Measurements from ENCODE around the gene TMEM178B. TPM values are rescaled to one million over a fixed set of nuclear protein-coding genes. Genes with fewer than 3 reads are reported as not detected.

TMEM178B gene
- total and polyA plus RNA-seq, 2 experiments from 2014 or later = 0.24 to 0.30 TPM

DNA sequence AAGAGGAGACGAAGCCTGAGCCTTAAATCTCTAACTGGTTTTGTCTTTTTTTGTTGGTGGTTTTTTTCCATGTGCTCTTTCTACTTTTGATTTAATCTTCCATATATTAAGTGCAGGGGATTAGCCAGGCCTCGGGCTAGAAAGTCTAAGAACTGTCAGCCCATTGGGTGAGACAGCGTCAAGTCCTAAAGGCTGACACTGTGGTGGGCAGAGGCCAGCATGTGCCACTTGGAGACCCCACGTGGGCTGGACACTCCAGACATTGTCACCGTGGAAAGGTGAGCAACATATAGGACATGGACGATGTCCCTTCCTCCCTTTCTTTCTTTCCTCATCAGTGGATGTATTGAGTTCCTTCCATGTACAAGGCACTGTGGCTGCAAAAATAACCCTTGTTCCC, 129.3 kb downstream of the TMEM178B start:
- Histone ChIP-seq H3K4me1 (ENCODE audit: insufficient read depth) (no peaks in the 10 kb centered on the region), H3K9me3 (ENCODE audit: low read depth) (no peaks in the 10 kb centered on the region), H3K27ac (no peak overlapping the region), H2AFZ (no peak overlapping the region), H3K27me3 (no peaks in the 10 kb centered on the region), H3K79me2 (no peaks in the 10 kb centered on the region), H3K36me3 (replicated peaks; ENCODE audit: insufficient read depth, low read depth) (no peaks in the 10 kb centered on the region), H3K4me2 (no peak overlapping the region), H3K4me3 (no peak overlapping the region), H3K9me2 (replicated peaks; ENCODE audit: insufficient read depth) (no peaks in the 10 kb centered on the region), H4K20me1 (ENCODE audit: insufficient read depth, poor library complexity, severe bottlenecking) (no peaks in the 10 kb centered on the region)
- WGBS (ENCODE audit: low lambda C conversion rate, missing lambda C conversion rate) = 91% methylated on average over 6 of the region's 6 CpGs
- DNase-seq (ENCODE audit: low spot score) = no peak
- TF ChIP-seq EZH2phosphoT487 (IDR thresholded peaks at IDR 0.05; ENCODE audit: low read depth, severe bottlenecking, unreplicated experiment) (no peak), EZH2 (IDR thresholded peaks at IDR 0.05; ENCODE audit: borderline replicate concordance) (no peak)
- TF ChIP-seq, protein P1, sequence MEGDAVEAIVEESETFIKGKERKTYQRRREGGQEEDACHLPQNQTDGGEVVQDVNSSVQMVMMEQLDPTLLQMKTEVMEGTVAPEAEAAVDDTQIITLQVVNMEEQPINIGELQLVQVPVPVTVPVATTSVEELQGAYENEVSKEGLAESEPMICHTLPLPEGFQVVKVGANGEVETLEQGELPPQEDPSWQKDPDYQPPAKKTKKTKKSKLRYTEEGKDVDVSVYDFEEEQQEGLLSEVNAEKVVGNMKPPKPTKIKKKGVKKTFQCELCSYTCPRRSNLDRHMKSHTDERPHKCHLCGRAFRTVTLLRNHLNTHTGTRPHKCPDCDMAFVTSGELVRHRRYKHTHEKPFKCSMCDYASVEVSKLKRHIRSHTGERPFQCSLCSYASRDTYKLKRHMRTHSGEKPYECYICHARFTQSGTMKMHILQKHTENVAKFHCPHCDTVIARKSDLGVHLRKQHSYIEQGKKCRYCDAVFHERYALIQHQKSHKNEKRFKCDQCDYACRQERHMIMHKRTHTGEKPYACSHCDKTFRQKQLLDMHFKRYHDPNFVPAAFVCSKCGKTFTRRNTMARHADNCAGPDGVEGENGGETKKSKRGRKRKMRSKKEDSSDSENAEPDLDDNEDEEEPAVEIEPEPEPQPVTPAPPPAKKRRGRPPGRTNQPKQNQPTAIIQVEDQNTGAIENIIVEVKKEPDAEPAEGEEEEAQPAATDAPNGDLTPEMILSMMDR (IDR thresholded peaks at IDR 0.05; ENCODE audit: poor library complexity) = no peak

DNA sequence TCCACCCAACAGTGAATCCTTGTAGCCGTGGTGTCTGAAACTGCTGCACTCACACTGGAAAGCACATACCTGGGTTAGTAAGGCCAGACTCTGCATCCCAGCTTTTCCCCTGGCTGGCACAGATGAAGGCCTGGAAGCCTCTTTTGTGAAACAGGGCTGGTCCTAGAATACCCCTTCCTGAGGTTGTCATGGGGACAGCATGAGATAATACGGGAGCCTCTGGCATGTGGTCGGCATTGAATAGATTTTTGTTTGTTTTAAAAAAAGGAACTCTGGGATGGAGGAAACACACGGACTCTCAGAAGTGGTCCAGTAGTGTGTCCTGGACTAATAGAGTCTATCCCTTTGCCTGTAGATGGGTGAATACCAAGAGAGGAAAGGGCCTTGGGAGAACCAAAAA, 129.7 kb downstream of the TMEM178B start:
- no peaks in the 10 kb centered on the region for H3K9me2 ChIP-seq (replicated peaks; ENCODE audit: insufficient read depth)
- H3K27me3 ChIP-seq = no peaks in the 10 kb centered on the region
- H3K36me3 ChIP-seq (replicated peaks; ENCODE audit: insufficient read depth, low read depth) = no peaks in the 10 kb centered on the region
- no peaks in the 10 kb centered on the region for H3K79me2 ChIP-seq
- H3K4me1 ChIP-seq (ENCODE audit: insufficient read depth) = no peaks in the 10 kb centered on the region
- H3K4me3 ChIP-seq = no peak overlapping the region
- H3K9me3 ChIP-seq (ENCODE audit: low read depth) = no peaks in the 10 kb centered on the region
- no peak overlapping the region for H3K4me2 ChIP-seq
- 42% methylated on average over 4 of the region's 4 CpGs for WGBS (ENCODE audit: low lambda C conversion rate, missing lambda C conversion rate)
- TF ChIP-seq EZH2phosphoT487 (IDR thresholded peaks at IDR 0.05; ENCODE audit: low read depth, severe bottlenecking, unreplicated experiment) (no peak), EZH2 (IDR thresholded peaks at IDR 0.05; ENCODE audit: borderline replicate concordance) (no peak)
- TF ChIP-seq, protein P1 (IDR thresholded peaks at IDR 0.05; ENCODE audit: poor library complexity) = no peak
- H2AFZ ChIP-seq = no peak overlapping the region
- no peak overlapping the region for H3K27ac ChIP-seq
- no peaks in the 10 kb centered on the region for H4K20me1 ChIP-seq (ENCODE audit: insufficient read depth, poor library complexity, severe bottlenecking)
- no peak for DNase-seq (ENCODE audit: low spot score)

DNA sequence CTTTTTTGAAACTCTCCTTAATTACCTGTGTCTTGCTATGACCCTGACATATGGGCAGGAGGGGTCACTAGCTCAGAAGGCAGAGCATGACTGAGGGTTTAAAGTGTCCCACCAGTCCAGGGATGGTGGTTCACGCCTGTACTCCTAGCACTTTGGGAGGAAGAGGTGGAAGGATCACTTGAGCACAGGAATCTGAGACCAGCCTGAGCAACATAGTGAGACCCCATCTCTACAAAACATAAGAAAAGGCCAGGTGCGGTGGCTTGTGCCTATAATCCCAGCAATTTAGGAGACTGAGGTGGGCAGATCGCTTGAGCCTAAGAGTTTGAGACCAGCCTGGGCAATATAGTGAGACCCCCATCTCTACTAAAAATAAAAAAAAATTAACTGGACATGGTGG, 133.8 kb downstream of the TMEM178B start:
- no peak overlapping the region for H3K4me2 ChIP-seq
- no peak for TF ChIP-seq EZH2phosphoT487 (IDR thresholded peaks at IDR 0.05; ENCODE audit: low read depth, severe bottlenecking, unreplicated experiment)
- no peak for TF ChIP-seq EZH2 (IDR thresholded peaks at IDR 0.05; ENCODE audit: borderline replicate concordance)
- TF ChIP-seq, protein P1 (IDR thresholded peaks at IDR 0.05; ENCODE audit: poor library complexity) = no peak
- WGBS (ENCODE audit: low lambda C conversion rate, missing lambda C conversion rate) = 90% methylated on average over 3 of the region's 3 CpGs
- H2AFZ ChIP-seq = no peak overlapping the region
- H3K27ac ChIP-seq = no peak overlapping the region
- no peaks in the 10 kb centered on the region for H3K79me2 ChIP-seq
- no peak overlapping the region for H3K4me3 ChIP-seq
- no peak for DNase-seq (ENCODE audit: low spot score)
- H3K36me3 ChIP-seq (replicated peaks; ENCODE audit: insufficient read depth, low read depth) = no peaks in the 10 kb centered on the region
- no peaks in the 10 kb centered on the region for H3K9me2 ChIP-seq (replicated peaks; ENCODE audit: insufficient read depth)
- H4K20me1 ChIP-seq (ENCODE audit: insufficient read depth, poor library complexity, severe bottlenecking) = no peaks in the 10 kb centered on the region
- no peaks in the 10 kb centered on the region for H3K4me1 ChIP-seq (ENCODE audit: insufficient read depth)
- no peaks in the 10 kb centered on the region for H3K9me3 ChIP-seq (ENCODE audit: low read depth)
- H3K27me3 ChIP-seq = no peaks in the 10 kb centered on the region

DNA sequence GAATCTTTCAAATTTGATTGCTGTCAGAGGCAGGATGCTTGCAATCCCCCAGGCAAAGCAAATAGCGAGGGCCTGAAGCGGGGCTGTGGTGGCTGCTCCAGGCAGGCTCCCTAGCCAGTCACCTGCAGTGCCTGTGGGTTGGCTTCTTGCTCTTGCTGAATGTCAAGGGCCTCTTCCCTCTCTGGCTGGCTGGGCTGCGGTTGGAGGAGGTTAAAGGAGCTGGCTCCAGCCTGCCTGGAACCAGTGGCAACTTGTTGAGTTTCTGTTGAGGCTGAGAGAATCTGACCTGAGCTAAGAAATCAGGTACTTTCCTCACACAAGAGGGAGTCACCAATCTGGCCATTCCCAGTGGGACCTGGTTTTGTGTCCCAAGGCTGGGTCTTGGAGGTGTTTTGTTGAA, 134.7 kb downstream of the TMEM178B start:
- Histone ChIP-seq H3K4me1 (ENCODE audit: insufficient read depth) (no peaks in the 10 kb centered on the region), H3K4me2 (no peak overlapping the region), H3K9me2 (replicated peaks; ENCODE audit: insufficient read depth) (no peaks in the 10 kb centered on the region), H3K9me3 (ENCODE audit: low read depth) (no peaks in the 10 kb centered on the region), H3K79me2 (no peaks in the 10 kb centered on the region), H3K36me3 (replicated peaks; ENCODE audit: insufficient read depth, low read depth) (no peaks in the 10 kb centered on the region), H3K4me3 (no peak overlapping the region), H3K27me3 (peaks cover under 1% of the 10 kb centered on the region), H3K27ac (no peak overlapping the region), H2AFZ (no peak overlapping the region), H4K20me1 (ENCODE audit: insufficient read depth, poor library complexity, severe bottlenecking) (no peaks in the 10 kb centered on the region)
- TF ChIP-seq EZH2 (IDR thresholded peaks at IDR 0.05; ENCODE audit: borderline replicate concordance) = no peak
- TF ChIP-seq, protein P1 (IDR thresholded peaks at IDR 0.05; ENCODE audit: poor library complexity) = no peak
- no peak for TF ChIP-seq EZH2phosphoT487 (IDR thresholded peaks at IDR 0.05; ENCODE audit: low read depth, severe bottlenecking, unreplicated experiment)
- no peak for DNase-seq (ENCODE audit: low spot score)
- 75% methylated on average over 3 of the region's 3 CpGs for WGBS (ENCODE audit: low lambda C conversion rate, missing lambda C conversion rate)
